22Rv1 (cell line): ENCODE data around the gene CALML3.

Experiments
- ZFX ChIP-seq: fragments of 450-650 bp; IDR thresholded peaks from 2 replicates; pipeline ENCODE4 v1.6.1; 2017; ENCODE audit warnings: antibody characterized with exemption, borderline replicate concordance
- TF ChIP-seq, protein P1 (sequence below): fragments of 450-650 bp; IDR thresholded peaks from 2 replicates; pipeline ENCODE4 v1.5.1; 2017; ENCODE audit warnings: mild to moderate bottlenecking

DNA sequence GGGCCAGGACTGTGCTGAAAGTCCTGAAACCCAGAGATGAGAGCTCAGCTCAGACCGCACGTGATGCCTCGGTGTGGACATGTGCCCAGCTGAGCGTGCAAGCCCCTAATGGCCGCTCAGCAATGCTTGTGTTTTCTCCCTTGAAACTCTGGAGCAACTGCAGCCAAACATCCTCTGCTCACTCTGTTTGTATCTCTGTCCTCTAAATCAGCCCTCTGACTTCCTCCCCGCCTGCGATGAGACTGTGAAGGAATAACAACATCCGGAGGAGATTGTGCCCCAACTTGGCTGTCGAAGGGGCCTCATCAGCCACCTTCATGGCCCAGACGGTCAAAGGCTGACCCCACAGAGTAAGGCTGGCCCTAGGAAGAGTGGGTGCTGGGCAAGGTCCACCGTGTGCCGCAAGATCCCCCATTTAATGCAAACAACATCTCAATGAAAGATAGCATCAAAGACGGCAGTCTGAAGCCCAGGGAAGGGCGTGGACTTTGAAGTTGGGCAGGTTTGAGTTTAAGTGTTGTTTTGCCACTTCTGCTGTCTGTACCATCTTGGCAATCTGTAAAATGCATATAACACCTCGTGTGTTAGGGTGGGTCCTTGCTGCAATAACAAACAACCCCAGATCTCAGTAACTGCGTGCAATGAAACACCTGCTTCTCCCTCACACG, 39.9 kb downstream of the CALML3 start:
- TF ChIP-seq, protein P1, sequence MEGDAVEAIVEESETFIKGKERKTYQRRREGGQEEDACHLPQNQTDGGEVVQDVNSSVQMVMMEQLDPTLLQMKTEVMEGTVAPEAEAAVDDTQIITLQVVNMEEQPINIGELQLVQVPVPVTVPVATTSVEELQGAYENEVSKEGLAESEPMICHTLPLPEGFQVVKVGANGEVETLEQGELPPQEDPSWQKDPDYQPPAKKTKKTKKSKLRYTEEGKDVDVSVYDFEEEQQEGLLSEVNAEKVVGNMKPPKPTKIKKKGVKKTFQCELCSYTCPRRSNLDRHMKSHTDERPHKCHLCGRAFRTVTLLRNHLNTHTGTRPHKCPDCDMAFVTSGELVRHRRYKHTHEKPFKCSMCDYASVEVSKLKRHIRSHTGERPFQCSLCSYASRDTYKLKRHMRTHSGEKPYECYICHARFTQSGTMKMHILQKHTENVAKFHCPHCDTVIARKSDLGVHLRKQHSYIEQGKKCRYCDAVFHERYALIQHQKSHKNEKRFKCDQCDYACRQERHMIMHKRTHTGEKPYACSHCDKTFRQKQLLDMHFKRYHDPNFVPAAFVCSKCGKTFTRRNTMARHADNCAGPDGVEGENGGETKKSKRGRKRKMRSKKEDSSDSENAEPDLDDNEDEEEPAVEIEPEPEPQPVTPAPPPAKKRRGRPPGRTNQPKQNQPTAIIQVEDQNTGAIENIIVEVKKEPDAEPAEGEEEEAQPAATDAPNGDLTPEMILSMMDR: no peak
- TF ChIP-seq ZFX: no peak
